HCT116 (cell line): Measurements from ENCODE around the gene RAD51C. TPM values are rescaled to one million over a fixed set of nuclear protein-coding genes. Genes with fewer than 3 reads are reported as not detected.

Source experiments
- ATAC-seq: fragments of 200-7000 bp; cut with Tn5 transposase; 2 replicates; pipeline ENCODE4 v1.9.1; 2020; ENCODE audit warnings: mild to moderate bottlenecking, moderate library complexity
- BruUV-seq: library from RNA; stranded (reverse); fragments of 400-500 nt; replicated peaks from 2 replicates; lab custom pipeline; 2021; lab: Mats Ljungman, UMichigan
- CTCF ChIA-PET: fragments of 300-600 bp; sonication (Branson Sonifier 250); formaldehyde crosslinking; loops from one replicate; lab custom pipeline; 2021; ENCODE audit warnings: antibody characterized with exemption; lab: Charles Lee
- POLR2A ChIA-PET: fragments of 300-600, 350-600 bp; sonication (Branson Sonifier 250); formaldehyde crosslinking; loops from one replicate; lab custom pipeline; 2021; ENCODE audit warnings: antibody characterized with exemption; lab: Charles Lee
- RAD21 ChIA-PET, 2 experiments: fragments of 300-600 bp; sonication (Branson Sonifier 250); formaldehyde crosslinking; loops; one replicate each; lab custom pipeline; 2023; ENCODE audit warnings: low total read pairs in 2 of 2; ENCODE audit not compliant: uncharacterized antibody in 2 of 2, unreplicated experiment in 2 of 2, low non-redundant PET in 1 of 2; lab: Charles Lee
- DNase-seq: peaks from one replicate; pipeline ENCODE4 v3.0.0-alpha.2; 2010; ENCODE audit warnings: low read depth, low spot score
- H2AFZ ChIP-seq: fragments of 200-600 bp; shearing (Covaris generic), sonication (generic); 2 replicates; pipeline ENCODE4 v1.6.1; 2017; ENCODE audit warnings: low read depth, mixed run types, mixed read lengths, antibody characterized with exemption, low read length; ENCODE audit not compliant: poor library complexity, severe bottlenecking
- H3K27ac ChIP-seq: 2 replicates; pipeline ENCODE4 v1.5.1; 2012; ENCODE audit warnings: low read depth, low read length
- H3K27me3 ChIP-seq: fragments of 200-600 bp; sonication (generic); 2 replicates; pipeline ENCODE4 v1.6.1; 2016; ENCODE audit warnings: mixed run types, low read length, mixed read lengths; ENCODE audit not compliant: insufficient read depth
- H3K36me3 ChIP-seq, 2 experiments: fragments of 200-500 bp in 1 of 2; fragments of 200-600 bp in 1 of 2; sonication (Bioruptor generic) in 1 of 2; sonication (generic) in 1 of 2; 2 replicates each; pipeline versions ENCODE4 v1.5.1 to v1.6.1; 2014 to 2016; ENCODE audit warnings: low read length in 2 of 2, inconsistent platforms in 1 of 2, mixed read lengths in 1 of 2, mixed run types in 1 of 2; ENCODE audit not compliant: insufficient read depth in 2 of 2, control insufficient read depth in 1 of 2
- H3K4me1 ChIP-seq, 2 experiments: fragments of 200-600 bp in 1 of 2; sonication (generic) in 1 of 2; 2 replicates each; pipeline versions ENCODE4 v1.5.1 to v1.6.1; 2012 to 2017; ENCODE audit warnings: low read length in 2 of 2, inconsistent platforms in 1 of 2, mild to moderate bottlenecking in 1 of 2, mixed read lengths in 1 of 2, mixed run types in 1 of 2, moderate library complexity in 1 of 2; ENCODE audit not compliant: insufficient read depth in 2 of 2, control insufficient read depth in 1 of 2
- H3K4me2 ChIP-seq: fragments of 200-600 bp; sonication (generic); 2 replicates; pipeline ENCODE4 v1.6.1; 2017; ENCODE audit warnings: mixed run types, low read length, mixed read lengths
- H3K4me3 ChIP-seq, 2 experiments: fragments of 200-600 bp in 1 of 2; sonication (generic) in 1 of 2; replicated peaks in 1 of 2; 2 replicates each; pipeline ENCODE4 v1.5.1; 2011 to 2016; ENCODE audit warnings: low read length in 2 of 2, control low read depth in 1 of 2, low read depth in 1 of 2, mild to moderate bottlenecking in 1 of 2, mixed read lengths in 1 of 2, mixed run types in 1 of 2
- H3K79me2 ChIP-seq: fragments of 200-600 bp; sonication (generic); 2 replicates; pipeline ENCODE4 v1.6.1; 2017; ENCODE audit warnings: mild to moderate bottlenecking, mixed run types, low read length, moderate library complexity, mixed read lengths; ENCODE audit not compliant: insufficient read depth
- H3K9ac ChIP-seq: fragments of 200-600 bp; sonication (generic); 2 replicates; pipeline ENCODE4 v1.6.1; 2016; ENCODE audit warnings: low read length, mixed read lengths
- H3K9me2 ChIP-seq: fragments of 200-600 bp; sonication (generic), shearing (Covaris generic); 2 replicates; pipeline ENCODE4 v1.6.1; 2017; ENCODE audit warnings: mixed run types, mild to moderate bottlenecking, moderate library complexity; ENCODE audit not compliant: insufficient read depth
- H3K9me3 ChIP-seq, 2 experiments: fragments of 200-500 bp in 1 of 2; fragments of 200-600 bp in 1 of 2; sonication (Bioruptor generic) in 1 of 2; sonication (generic) in 1 of 2; 2 replicates each; pipeline ENCODE4 v1.6.1; 2014 to 2017; ENCODE audit warnings: low read length in 2 of 2, mixed read lengths in 2 of 2, inconsistent platforms in 1 of 2, low read depth in 1 of 2, mild to moderate bottlenecking in 1 of 2, mixed run types in 1 of 2, moderate library complexity in 1 of 2; ENCODE audit not compliant: control insufficient read depth in 1 of 2, insufficient read depth in 1 of 2
- H4K20me1 ChIP-seq: fragments of 200-600 bp; sonication (generic), shearing (Covaris generic); 2 replicates; pipeline ENCODE4 v1.6.1; 2017; ENCODE audit warnings: mixed run types, mild to moderate bottlenecking, moderate library complexity; ENCODE audit not compliant: insufficient read depth
- CBX3 ChIP-seq: IDR thresholded peaks from 2 replicates; pipeline ENCODE4 v1.6.1; 2012; ENCODE audit warnings: low read depth
- CEBPB ChIP-seq: IDR thresholded peaks from 2 replicates; pipeline ENCODE4 v1.6.1; 2012; ENCODE audit warnings: low read depth
- EZH2phosphoT487 ChIP-seq: fragments of 200-600 bp; IDR thresholded peaks from 2 replicates; pipeline ENCODE4 v1.6.1; 2018; ENCODE audit warnings: antibody characterized with exemption, borderline replicate concordance
- JUND ChIP-seq: IDR thresholded peaks from 2 replicates; pipeline ENCODE4 v1.6.1; 2012
- POLR2A ChIP-seq: IDR thresholded peaks from 2 replicates; pipeline ENCODE4 v1.7.0; 2011; ENCODE audit warnings: borderline replicate concordance; ENCODE audit not compliant: insufficient read depth, insufficient read length; ENCODE audit errors: extremely low read depth
- REST ChIP-seq: IDR thresholded peaks from 2 replicates; pipeline ENCODE4 v1.6.1; 2012; ENCODE audit warnings: low read depth
- SRF ChIP-seq: IDR thresholded peaks from 2 replicates; pipeline ENCODE4 v1.6.1; 2012; ENCODE audit warnings: low read depth
- YY1 ChIP-seq: IDR thresholded peaks from 2 replicates; pipeline ENCODE4 v1.6.1; 2011; ENCODE audit warnings: low read length, low read depth, moderate library complexity, mild to moderate bottlenecking; ENCODE audit not compliant: insufficient replicate concordance; ENCODE audit errors: extremely low read depth
- intact Hi-C: fragments of 100-400 bp; cut with micrococcal nuclease; formaldehyde crosslinking; loops from 2 replicates; pipeline ENCODE4 v1.10.0; 2022
- total RNA-seq: library from RNA; stranded (reverse); gene quantifications from one replicate; pipeline ENCODE4 v1.2.1, GENCODE V29; 2021; ENCODE audit not compliant: unreplicated experiment

The RAD51C gene
- total RNA-seq, 1 experiment from 2014 or later: 94.9 TPM

- Histone ChIP-seq H3K9me3 (no peaks in the 10 kb centered on the region), H3K4me1 (no peaks in the 10 kb centered on the region), H3K9me2 (no peaks in the 10 kb centered on the region), H3K79me2 (no peaks in the 10 kb centered on the region), H2AFZ (no peak within 1 kb of the TSS), H3K4me3 (no peak within 1 kb of the TSS), H3K9ac (no peak within 1 kb of the TSS), H3K4me2 (no peak within 1 kb of the TSS), H3K27ac (no peak within 1 kb of the TSS), H3K36me3 (no peaks in the 10 kb centered on the region), H4K20me1 (no peaks in the 10 kb centered on the region), H3K27me3 (no peaks in the 10 kb centered on the region)
- ATAC-seq: no peak
- intact Hi-C loops: no loop called here
- DNase-seq: no peak
- RAD21 ChIA-PET: no interaction called here
- CTCF ChIA-PET: no interaction called here
- BruUV-seq: no TSS peak
- POLR2A ChIA-PET: no interaction called here
- TF ChIP-seq SRF (no peak), CBX3 (no peak), YY1 (no peak), JUND (no peak), CEBPB (no peak), EZH2phosphoT487 (no peak), REST (no peak), POLR2A (no peak)
Measured at GRCh38 chr17:58755577-58756245, 63.3 kb downstream of the RAD51C start, which contains the start of gene PPM1E. Gene PPM1E (plus strand): TSS chr17:58755854.
